ENCODE data around the gene PRKACB.

Gene PRKACB

GRCh38 chr1:84217239-84217638, 73.2 kb downstream of the PRKACB start:
- no peaks in the 10 kb centered on the region for H3K27me3 ChIP-seq (ENCODE audit: control insufficient read depth, low read length)
- H3K9me2 ChIP-seq (replicated peaks; ENCODE audit: control insufficient read depth, low read length), result no peaks in the 10 kb centered on the region
- no peaks in the 10 kb centered on the region for H4K20me1 ChIP-seq (ENCODE audit: control insufficient read depth, insufficient read depth, low read depth, low read length)
- peaks cover 57% of the 10 kb centered on the region for H3K36me3 ChIP-seq (ENCODE audit: control insufficient read depth, low read length)
- no peak overlapping the region for H3K4me3 ChIP-seq (ENCODE audit: low read length)
- H3K4me1 ChIP-seq (ENCODE audit: control insufficient read depth, low read length), result peaks cover 8% of the 10 kb centered on the region; the same call in 1 of the 2 replicates
- peaks cover 4% of the 10 kb centered on the region; the same call in 1 of the 2 replicates for H3K79me2 ChIP-seq (ENCODE audit: control insufficient read depth, low read length)
- H3K9me3 ChIP-seq (ENCODE audit: control insufficient read depth, insufficient read depth, low read length), result peaks cover 7% of the 10 kb centered on the region; the same call in 1 of the 2 replicates
- peaks cover 10% of the 10 kb centered on the region for H3F3A ChIP-seq (ENCODE audit: control insufficient read depth, insufficient read depth)
- H3K4me2 ChIP-seq (ENCODE audit: low read length), result no peak overlapping the region
- no peak overlapping the region for H3K27ac ChIP-seq (ENCODE audit: low read depth, low read length)
- no peak for TF ChIP-seq EZH2phosphoT487 (IDR thresholded peaks at IDR 0.05; ENCODE audit: borderline replicate concordance, low read length)
- no peak for TF ChIP-seq CTCF (IDR thresholded peaks at IDR 0.05; ENCODE audit: low read depth, low read length, poor library complexity, severe bottlenecking)

DNA sequence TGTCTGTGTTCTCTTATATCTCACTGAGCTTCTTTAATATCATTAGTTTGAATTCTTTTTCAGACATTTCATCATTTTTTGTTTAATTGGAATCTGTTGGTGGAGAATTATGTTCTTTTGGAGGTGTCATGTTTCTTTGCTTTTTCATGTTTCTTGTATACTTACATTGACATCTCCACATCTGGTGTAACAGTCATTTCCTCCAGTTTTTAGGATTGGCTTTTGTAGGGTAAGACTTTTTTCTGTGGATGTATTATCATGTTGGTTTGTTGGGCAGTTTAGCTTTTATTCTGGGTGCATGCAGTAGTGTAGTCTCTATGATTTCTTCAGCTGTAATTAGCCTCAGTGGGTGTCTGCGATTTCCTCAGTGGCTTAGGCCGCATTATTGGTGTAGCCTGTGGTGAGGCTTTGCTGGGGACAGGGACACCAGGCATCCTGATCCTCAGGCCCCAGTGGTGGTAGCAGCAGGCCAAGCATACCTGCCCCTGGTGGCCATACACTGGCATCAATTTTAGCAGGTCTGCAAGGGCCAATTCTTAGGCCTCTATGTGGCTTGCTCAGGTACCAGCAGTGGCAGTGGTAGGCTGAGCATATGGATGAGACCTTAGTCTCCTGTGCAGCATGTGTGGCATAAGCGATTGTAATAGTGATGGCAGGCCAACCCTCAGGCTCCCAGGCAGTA, 79.8 kb downstream of the PRKACB start:
- H3K9me2 ChIP-seq (replicated peaks; ENCODE audit: control insufficient read depth, low read length), result no peaks in the 10 kb centered on the region
- H3K27me3 ChIP-seq (ENCODE audit: control insufficient read depth, low read length), result no peaks in the 10 kb centered on the region
- H4K20me1 ChIP-seq (ENCODE audit: control insufficient read depth, insufficient read depth, low read depth, low read length), result no peaks in the 10 kb centered on the region
- TF ChIP-seq EZH2phosphoT487 (IDR thresholded peaks at IDR 0.05; ENCODE audit: borderline replicate concordance, low read length), result no peak
- peak; percentile 13 for TF ChIP-seq CTCF (IDR thresholded peaks at IDR 0.05; ENCODE audit: low read depth, low read length, poor library complexity, severe bottlenecking)
- H3F3A ChIP-seq (ENCODE audit: control insufficient read depth, insufficient read depth), result no peaks in the 10 kb centered on the region
- no peak overlapping the region for H3K4me3 ChIP-seq (ENCODE audit: low read length)
- peaks cover 9% of the 10 kb centered on the region for H3K79me2 ChIP-seq (ENCODE audit: control insufficient read depth, low read length)
- no peak overlapping the region for H3K4me2 ChIP-seq (ENCODE audit: low read length)
- H3K27ac ChIP-seq (ENCODE audit: low read depth, low read length), result no peak overlapping the region
- peaks cover 7% of the 10 kb centered on the region; the same call in 1 of the 2 replicates for H3K9me3 ChIP-seq (ENCODE audit: control insufficient read depth, insufficient read depth, low read length)
- no peaks in the 10 kb centered on the region for H3K4me1 ChIP-seq (ENCODE audit: control insufficient read depth, low read length)
- peaks cover 53% of the 10 kb centered on the region for H3K36me3 ChIP-seq (ENCODE audit: control insufficient read depth, low read length)

DNA sequence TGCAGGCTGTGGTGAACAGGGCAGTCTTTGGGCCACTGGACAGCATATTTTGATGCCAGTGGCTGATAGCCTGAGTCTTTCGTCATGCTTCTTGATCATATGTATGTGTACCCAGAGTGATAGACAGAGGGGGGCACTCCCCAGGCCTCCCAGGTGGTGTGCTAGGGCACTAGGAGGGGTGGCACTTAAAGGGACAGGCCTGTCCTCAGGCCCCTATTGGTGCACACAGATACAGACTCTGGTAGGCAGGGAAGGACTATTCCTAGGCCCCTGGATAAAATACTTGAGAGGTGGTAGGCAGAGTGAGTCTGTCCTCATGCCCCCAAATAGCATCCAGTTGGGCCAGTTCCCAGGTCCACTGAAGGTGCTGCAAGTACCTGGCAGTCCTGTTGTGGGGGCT, 80.8 kb downstream of the PRKACB start:
- Histone ChIP-seq H3K27ac (ENCODE audit: low read depth, low read length) (no peak overlapping the region), H3K27me3 (ENCODE audit: control insufficient read depth, low read length) (no peaks in the 10 kb centered on the region), H3K4me2 (ENCODE audit: low read length) (no peak overlapping the region), H3K36me3 (ENCODE audit: control insufficient read depth, low read length) (peaks cover 43% of the 10 kb centered on the region), H3K4me3 (ENCODE audit: low read length) (no peak overlapping the region), H3K79me2 (ENCODE audit: control insufficient read depth, low read length) (peaks cover 9% of the 10 kb centered on the region), H3K9me3 (ENCODE audit: control insufficient read depth, insufficient read depth, low read length) (peaks cover 2% of the 10 kb centered on the region; the same call in 1 of the 2 replicates), H3K4me1 (ENCODE audit: control insufficient read depth, low read length) (no peaks in the 10 kb centered on the region), H4K20me1 (ENCODE audit: control insufficient read depth, insufficient read depth, low read depth, low read length) (no peaks in the 10 kb centered on the region), H3K9me2 (replicated peaks; ENCODE audit: control insufficient read depth, low read length) (no peaks in the 10 kb centered on the region), H3F3A (ENCODE audit: control insufficient read depth, insufficient read depth) (no peaks in the 10 kb centered on the region)
- TF ChIP-seq EZH2phosphoT487 (IDR thresholded peaks at IDR 0.05; ENCODE audit: borderline replicate concordance, low read length) (no peak), CTCF (IDR thresholded peaks at IDR 0.05; ENCODE audit: low read depth, low read length, poor library complexity, severe bottlenecking) (no peak)

Measured in DOHH2 (cell line).